ENCODE measurements around the gene SLC16A3.

GRCh38 chr17:82234211-82235055, 5.6 kb downstream of the SLC16A3 start:
- TF ChIP-seq CTCF (tag by site-specific recombination; IDR thresholded peaks at IDR 0.05), result no peak
- TF ChIP-seq ZNF830 (tag by site-specific recombination; IDR thresholded peaks at IDR 0.05; ENCODE audit: low read depth), result no peak
- no peak for TF ChIP-seq PRDM1 (tag by site-specific recombination; IDR thresholded peaks at IDR 0.05)
- TF ChIP-seq REST (tag by site-specific recombination; IDR thresholded peaks at IDR 0.05), result no peak
- no peak for TF ChIP-seq ZBTB49 (tag by site-specific recombination; IDR thresholded peaks at IDR 0.05; ENCODE audit: low read depth)
- no peak for TF ChIP-seq ZBTB10 (tag by site-specific recombination; IDR thresholded peaks at IDR 0.05)
- TF ChIP-seq ZNF423 (tag by site-specific recombination; IDR thresholded peaks at IDR 0.05), result peak; percentile 77
- no peak for TF ChIP-seq ZNF274 (IDR thresholded peaks at IDR 0.05; ENCODE audit: low read length)
- no peak for TF ChIP-seq ZNF274 (tag by site-specific recombination; IDR thresholded peaks at IDR 0.05; ENCODE audit: borderline replicate concordance)
- no peak for TF ChIP-seq ZNF23 (tag by site-specific recombination; IDR thresholded peaks at IDR 0.05; ENCODE audit: borderline replicate concordance)
- TF ChIP-seq ZNF585B (tag by site-specific recombination; IDR thresholded peaks at IDR 0.05), result no peak
- no peak for TF ChIP-seq ZNF184 (tag by site-specific recombination; IDR thresholded peaks at IDR 0.05)
- no peak for TF ChIP-seq ZFP41 (tag by site-specific recombination; IDR thresholded peaks at IDR 0.05; ENCODE audit: borderline replicate concordance)
- no peak for TF ChIP-seq ZNF518A (tag by site-specific recombination; conservative IDR thresholded peaks at IDR 0.05; ENCODE audit: low read depth)
- no peak for TF ChIP-seq PRDM4 (tag by site-specific recombination; IDR thresholded peaks at IDR 0.05)

All from HEK293 (cell line).